ENCODE data around the gene NME3. TPM values are rescaled to one million over a fixed set of nuclear protein-coding genes. Genes with fewer than 3 reads are reported as not detected.

NME3 gene
- total RNA-seq, 1 experiment from 2014 or later: 86.8 TPM

DNA sequence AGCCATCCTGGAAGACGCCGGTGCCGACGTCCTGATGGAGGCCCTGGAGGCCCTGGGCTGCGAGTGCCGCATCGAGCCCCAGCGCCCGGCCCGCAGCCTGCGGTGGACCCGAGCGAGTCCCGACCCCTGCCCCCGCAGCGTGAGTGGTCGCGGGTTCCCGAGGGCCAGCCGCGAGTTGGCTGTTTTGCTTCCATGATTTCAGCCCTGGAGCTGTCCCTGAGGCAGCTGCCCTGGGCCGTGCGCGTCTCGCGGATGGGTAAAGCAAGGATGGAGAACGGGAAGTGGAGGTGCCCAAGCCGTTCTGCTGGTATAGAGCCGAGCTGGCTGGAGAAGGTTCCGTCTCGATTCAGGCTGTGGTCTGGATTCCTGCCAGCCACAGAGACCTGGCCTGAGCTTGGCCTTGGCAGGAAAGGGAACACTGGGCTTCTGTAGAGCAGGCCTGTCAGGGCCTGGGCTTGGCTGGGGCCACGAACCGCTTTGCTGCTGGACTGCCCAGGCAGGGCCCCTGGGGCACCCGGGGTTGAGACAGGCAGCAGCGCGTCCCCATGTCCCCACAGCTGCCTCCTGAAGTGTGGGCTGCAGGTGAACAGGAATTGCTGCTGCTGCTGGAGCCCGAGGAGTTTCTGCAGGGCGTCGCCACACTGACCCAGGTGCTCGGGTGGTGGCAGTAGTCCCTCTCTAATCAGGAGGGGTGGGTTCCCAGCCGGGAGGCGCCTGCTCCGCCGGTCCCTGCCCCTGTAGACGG lies 2.5 kb upstream of the NME3 start:
- DNase-seq (ENCODE audit: low spot score) (no peak), ATAC-seq (peak; percentile 2)
- ChIA-PET POLR2A (interaction anchor here (0.9 to 1.0 kb wide), 4 partner anchors 9 to 207 kb away, joined by 3 to 7 read pairs (median 4); partner anchors contain the start of genes NOXO1, NUBP2 and SPSB3), CTCF (interaction anchor here (0.8 to 3.1 kb wide), 6 partner anchors 8 to 230 kb away, joined by 3 to 37 read pairs (median 4); partner anchors contain the start of genes MAPK8IP3, NUBP2 and SPSB3)
- Mint-ChIP-seq H3K36me3 (peaks cover 4% of the 10 kb centered on the region), H3K4me3 (peak overlapping the region; percentile 99), H3K9me3 (no peaks in the 10 kb centered on the region), H3K27me3 (ENCODE audit: low read depth) (no peaks in the 10 kb centered on the region; the same call in 1 of the 2 replicates), H3K27ac (peak overlapping the region; percentile 23; the same call in 1 of the 2 replicates), H3K4me1 (peaks cover 4% of the 10 kb centered on the region)
- TF ChIP-seq ZBTB21 (CRISPR knock-in tag; IDR thresholded peaks at IDR 0.05; ENCODE audit: borderline replicate concordance): peak; percentile 76; the same call in 1 of the 2 replicates
- TF ChIP-seq ZNF263 (CRISPR knock-in tag; IDR thresholded peaks at IDR 0.05; ENCODE audit: low read depth): no peak

DNA sequence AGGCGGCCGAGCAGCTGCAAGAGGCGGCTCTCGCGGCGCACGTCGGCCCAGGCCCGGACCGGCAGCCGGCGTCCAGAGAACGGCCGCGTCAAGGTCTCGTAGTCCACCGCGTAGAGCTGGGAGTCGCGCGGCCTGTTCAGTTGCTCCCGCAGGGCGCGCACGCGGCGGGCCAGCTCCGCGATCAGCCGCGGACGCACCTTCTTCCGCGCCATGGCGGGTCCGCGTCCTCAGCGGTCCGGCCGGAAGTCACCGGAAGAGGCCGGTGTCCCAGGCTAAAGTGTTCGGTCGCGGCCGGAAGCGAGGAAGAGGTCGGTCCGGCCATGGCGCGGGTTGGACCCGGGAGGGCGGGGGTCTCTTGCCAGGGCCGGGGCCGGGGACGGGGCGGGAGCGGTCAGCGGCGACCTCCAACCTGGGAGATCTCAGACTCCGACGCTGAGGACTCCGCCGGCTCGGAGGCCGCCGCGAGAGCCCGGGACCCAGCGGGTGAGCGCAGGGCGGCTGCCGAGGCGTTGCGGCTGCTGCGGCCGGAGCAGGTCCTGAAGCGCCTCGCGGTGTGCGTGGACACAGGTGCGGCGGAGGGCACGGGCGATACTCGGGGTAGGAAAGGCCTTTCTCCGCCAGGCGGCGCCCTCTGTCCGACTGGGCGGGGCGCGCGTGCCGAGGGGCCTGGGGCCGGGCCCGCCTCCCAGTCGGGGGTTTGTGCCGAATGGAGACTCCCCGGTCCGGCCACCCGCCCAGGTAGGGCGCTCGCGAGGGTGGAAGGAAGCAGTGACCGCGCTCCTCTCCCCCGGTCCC lies 1.8 kb upstream of the NME3 start, which contains the start of gene MRPS34:
MRPS34 (minus strand) TSS at position 227 of the 795 bp plus-strand sequence; CDS start at position 212, 15 bp downstream.
- POLR2A ChIA-PET: interaction anchor here (0.8 to 3.6 kb wide), 5 partner anchors 8 to 208 kb away, joined by 3 to 18 read pairs (median 3); partner anchors contain the start of genes NOXO1, NUBP2 and SPSB3
- H3K4me1 Mint-ChIP-seq: peaks cover 4% of the 10 kb centered on the region
- TF ChIP-seq JUN (CRISPR knock-in tag; IDR thresholded peaks at IDR 0.05) (peak; percentile 71; the same call in 1 of the 2 replicates), SMAD3 (CRISPR knock-in tag; IDR thresholded peaks at IDR 0.05; ENCODE audit: borderline replicate concordance) (0 out of 2 replicates have a peak, but pooled peaks have one; percentile 63), ETV6 (CRISPR knock-in tag; IDR thresholded peaks at IDR 0.05) (peak; percentile 79), MAX (CRISPR knock-in tag; IDR thresholded peaks at IDR 0.05) (peak; percentile 87), GTF2I (CRISPR knock-in tag; conservative IDR thresholded peaks at IDR 0.05) (no peak), CREM (CRISPR knock-in tag; IDR thresholded peaks at IDR 0.05) (peak; percentile 33; the same call in 1 of the 2 replicates), TEAD1 (CRISPR knock-in tag; IDR thresholded peaks at IDR 0.05) (peak; percentile 78), ZNF423 (CRISPR knock-in tag; IDR thresholded peaks at IDR 0.05) (peak; percentile 87), USF2 (CRISPR knock-in tag; IDR thresholded peaks at IDR 0.05) (peak; percentile 57; the same call in 1 of the 2 replicates), MLX (CRISPR knock-in tag; IDR thresholded peaks at IDR 0.05) (0 out of 2 replicates have a peak, but pooled peaks have one; percentile 14), FOXK1 (CRISPR knock-in tag; IDR thresholded peaks at IDR 0.05) (peak; percentile 87), ARID4B (CRISPR knock-in tag; IDR thresholded peaks at IDR 0.05; ENCODE audit: borderline replicate concordance) (peak; percentile 84; the same call in 1 of the 2 replicates), ZNF263 (CRISPR knock-in tag; IDR thresholded peaks at IDR 0.05; ENCODE audit: low read depth) (peak; percentile 20; the same call in 1 of the 2 replicates), PRRX2 (CRISPR knock-in tag; IDR thresholded peaks at IDR 0.05) (no peak), KAT7 (CRISPR knock-in tag; IDR thresholded peaks at IDR 0.05; ENCODE audit: borderline replicate concordance) (peak; percentile 71; the same call in 1 of the 2 replicates), FOXP1 (CRISPR knock-in tag; IDR thresholded peaks at IDR 0.05; ENCODE audit: borderline replicate concordance) (peak; percentile 79), ZNF232 (CRISPR knock-in tag; IDR thresholded peaks at IDR 0.05) (peak; percentile 84), TEAD4 (CRISPR knock-in tag; IDR thresholded peaks at IDR 0.05) (no peak)
- TF ChIP-seq, protein P1, sequence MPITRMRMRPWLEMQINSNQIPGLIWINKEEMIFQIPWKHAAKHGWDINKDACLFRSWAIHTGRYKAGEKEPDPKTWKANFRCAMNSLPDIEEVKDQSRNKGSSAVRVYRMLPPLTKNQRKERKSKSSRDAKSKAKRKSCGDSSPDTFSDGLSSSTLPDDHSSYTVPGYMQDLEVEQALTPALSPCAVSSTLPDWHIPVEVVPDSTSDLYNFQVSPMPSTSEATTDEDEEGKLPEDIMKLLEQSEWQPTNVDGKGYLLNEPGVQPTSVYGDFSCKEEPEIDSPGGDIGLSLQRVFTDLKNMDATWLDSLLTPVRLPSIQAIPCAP (CRISPR knock-in tag; IDR thresholded peaks at IDR 0.05): 0 out of 2 replicates have a peak, but pooled peaks have one; percentile 78
- TF ChIP-seq, protein P2, sequence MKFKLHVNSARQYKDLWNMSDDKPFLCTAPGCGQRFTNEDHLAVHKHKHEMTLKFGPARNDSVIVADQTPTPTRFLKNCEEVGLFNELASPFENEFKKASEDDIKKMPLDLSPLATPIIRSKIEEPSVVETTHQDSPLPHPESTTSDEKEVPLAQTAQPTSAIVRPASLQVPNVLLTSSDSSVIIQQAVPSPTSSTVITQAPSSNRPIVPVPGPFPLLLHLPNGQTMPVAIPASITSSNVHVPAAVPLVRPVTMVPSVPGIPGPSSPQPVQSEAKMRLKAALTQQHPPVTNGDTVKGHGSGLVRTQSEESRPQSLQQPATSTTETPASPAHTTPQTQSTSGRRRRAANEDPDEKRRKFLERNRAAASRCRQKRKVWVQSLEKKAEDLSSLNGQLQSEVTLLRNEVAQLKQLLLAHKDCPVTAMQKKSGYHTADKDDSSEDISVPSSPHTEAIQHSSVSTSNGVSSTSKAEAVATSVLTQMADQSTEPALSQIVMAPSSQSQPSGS (CRISPR knock-in tag; IDR thresholded peaks at IDR 0.05; ENCODE audit: borderline replicate concordance, low read depth): peak; percentile 56

More for the DNA sequence above, 1.8 kb upstream of the NME3 start, which contains the start of gene MRPS34:
- Mint-ChIP-seq H3K27ac (peak within 1 kb of the TSS; percentile 98), H3K9me3 (no peaks in the 10 kb centered on the region), H3K36me3 (peaks cover 4% of the 10 kb centered on the region), H3K27me3 (ENCODE audit: low read depth) (no peaks in the 10 kb centered on the region; the same call in 1 of the 2 replicates), H3K4me3 (peak within 1 kb of the TSS; percentile 99)
- peak; percentile 56 for ATAC-seq
- peak; percentile 88 for DNase-seq (ENCODE audit: low spot score)
- CTCF ChIA-PET: interaction anchor here (0.6 to 3.1 kb wide), 8 partner anchors 9 to 430 kb away, joined by 3 to 37 read pairs (median 5); partner anchors contain the start of genes NUBP2 and SPSB3
